GM12801 (cell line): ENCODE results near the gene PLIN5.

Experiments used
- CTCF ChIP-seq: IDR thresholded peaks from one replicate; pipeline ENCODE4 v1.5.1; 2011; ENCODE audit warnings: control low read depth; ENCODE audit not compliant: insufficient read length; ENCODE audit errors: extremely low read depth

The PLIN5 gene

DNA sequence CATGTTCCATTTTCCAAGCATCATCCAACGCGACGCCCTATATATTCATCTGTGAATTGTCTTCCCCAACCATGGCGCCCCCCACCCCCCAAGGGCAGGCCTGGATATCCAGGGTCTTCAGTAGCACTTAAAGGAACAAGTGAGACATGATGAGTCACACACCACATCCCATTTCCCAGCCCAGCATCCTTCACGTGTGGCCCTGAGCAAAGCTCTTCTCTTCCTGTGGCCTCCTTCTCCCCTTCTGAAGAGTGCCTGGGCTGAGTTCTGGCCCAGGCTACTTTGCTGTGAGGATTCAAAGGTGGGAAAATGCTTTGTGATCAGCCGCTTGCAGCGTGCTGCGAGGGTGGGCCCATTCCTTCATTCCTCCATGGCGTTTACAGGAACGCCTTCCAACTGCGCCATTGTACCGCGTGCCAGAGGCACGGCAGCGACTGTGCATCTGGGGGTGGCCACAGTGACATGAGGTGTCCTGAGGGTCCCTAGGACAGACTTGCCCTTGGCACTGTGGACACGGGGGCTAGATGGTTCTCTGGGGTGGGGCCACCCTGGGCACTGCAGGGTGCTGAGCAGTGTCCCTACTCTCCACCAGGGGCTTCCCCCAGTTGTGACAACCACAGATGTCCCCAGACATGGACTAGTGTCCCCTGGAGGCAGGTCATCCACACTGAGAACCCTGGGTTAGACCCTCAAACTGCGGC lies 28.4 kb downstream of the PLIN5 start:
- no peak for TF ChIP-seq CTCF

GRCh38 chr19:4505570-4506448 lies 29.2 kb downstream of the PLIN5 start:
- TF ChIP-seq CTCF: no peak

GRCh38 chr19:4504891-4505569 lies 30.0 kb downstream of the PLIN5 start:
- TF ChIP-seq CTCF: no peak

- no peak for TF ChIP-seq CTCF
Observed at GRCh38 chr19:4504297-4504701, 30.7 kb downstream of the PLIN5 start.

DNA sequence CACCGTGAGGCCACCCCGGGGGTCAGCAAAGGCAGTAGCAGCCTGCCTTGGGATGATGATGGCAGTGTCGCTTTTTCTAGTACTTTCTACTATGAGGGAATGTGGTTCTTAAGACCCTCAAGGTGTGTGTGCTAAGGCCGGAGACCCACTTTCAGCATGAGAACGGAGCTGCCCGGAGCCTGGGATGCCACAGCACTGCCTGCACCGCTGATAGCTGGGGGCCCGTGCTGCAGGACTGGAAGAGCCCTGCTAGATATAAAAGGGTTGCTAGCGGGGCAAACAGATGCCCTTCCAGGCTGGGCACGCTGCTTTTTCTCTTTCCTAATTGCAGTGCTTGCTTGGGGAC lies 31.2 kb downstream of the PLIN5 start:
- no peak for TF ChIP-seq CTCF

DNA sequence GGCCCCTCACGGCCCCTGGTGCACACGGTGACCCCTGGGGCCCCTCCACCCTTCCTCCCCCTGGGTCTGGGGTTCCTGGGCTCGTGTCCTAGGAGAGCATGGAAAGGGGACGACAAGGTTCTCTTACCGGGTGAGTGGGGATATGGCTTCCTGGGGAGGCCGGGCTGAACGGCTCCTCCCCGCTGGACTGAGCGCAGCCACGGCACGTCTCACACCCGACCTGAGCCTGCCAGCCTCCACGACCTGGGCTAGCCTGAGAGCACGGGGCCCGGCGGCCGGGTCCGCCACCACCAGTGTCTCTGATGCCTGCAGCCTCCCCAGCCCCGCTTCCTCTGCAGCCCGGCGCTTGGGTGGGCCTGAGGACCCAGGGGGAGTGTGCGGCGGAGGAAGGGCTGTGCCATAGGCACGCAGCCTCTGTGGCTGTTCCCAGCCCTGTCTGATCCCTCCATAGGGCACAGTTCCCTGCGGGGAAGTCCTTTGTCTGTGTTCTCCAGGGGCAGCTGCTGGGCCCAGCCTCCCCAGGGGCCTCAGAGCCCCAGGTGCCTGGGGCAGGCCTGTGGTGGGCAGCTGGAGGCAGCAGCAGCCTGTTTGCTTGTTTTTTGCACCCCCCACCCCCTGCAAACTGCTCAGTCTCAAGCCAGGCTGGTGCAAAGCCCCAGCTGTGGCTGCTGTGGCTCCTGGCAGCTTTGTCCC lies 31.7 kb downstream of the PLIN5 start:
- no peak for TF ChIP-seq CTCF
